Transverse colon (tissue), 3 donors: ENCODE results near the gene CITED2.

Source experiments
- CTCF ChIP-seq, 5 experiments: fragments of 200-600 bp in 3 of 5; fragments of 450-650 bp in 2 of 5; sonication (generic) in 3 of 5; IDR thresholded peaks; 1 replicate in 2 of 5; 2 replicates in 3 of 5; pipeline ENCODE4 v1.5.1; 2016 to 2017; ENCODE audit warnings: antibody characterized with exemption in 5 of 5, inconsistent platforms in 3 of 5, mild to moderate bottlenecking in 2 of 5, moderate library complexity in 1 of 5
- POLR2A ChIP-seq: fragments of 450-650 bp; IDR thresholded peaks from one replicate; pipeline ENCODE4 v1.6.1; 2016; ENCODE audit warnings: antibody characterized with exemption, mild to moderate bottlenecking, moderate library complexity

- TF ChIP-seq CTCF (IDR thresholded peaks at IDR 0.05) (no peak), POLR2A (no peak)
Measured at GRCh38 chr6:139346392-139346791, 28.1 kb downstream of the CITED2 start.
